Fibroblast of upper back skin (primary cell): ENCODE measurements around the gene B4GALT6.
A peak's percentile ranks its signal among the peaks of the same experiment; 100 is the strongest.

ENCODE experiments used
- DNase-seq: peaks from one replicate; pipeline ENCODE4 v3.0.0-alpha.2; 2013

The B4GALT6 gene

DNA sequence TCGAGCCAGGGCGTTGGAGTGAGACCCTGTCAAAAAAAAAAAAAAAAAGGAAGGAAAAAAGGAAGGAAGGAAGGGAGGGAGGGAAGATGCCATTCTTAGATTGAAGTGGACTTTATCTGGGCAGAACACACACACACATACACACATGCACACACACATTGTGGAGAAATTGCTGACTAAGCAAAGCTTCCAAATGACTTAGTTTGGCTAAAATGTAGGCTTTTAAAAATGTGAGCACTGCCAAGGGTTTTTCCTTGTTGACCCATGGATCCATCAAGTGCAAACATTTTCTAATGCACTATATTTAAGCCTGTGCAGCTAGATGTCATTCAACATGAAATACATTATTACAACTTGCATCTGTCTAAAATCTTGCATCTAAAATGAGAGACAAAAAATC, 93.3 kb downstream of the B4GALT6 start:
- no peak for DNase-seq

DNA sequence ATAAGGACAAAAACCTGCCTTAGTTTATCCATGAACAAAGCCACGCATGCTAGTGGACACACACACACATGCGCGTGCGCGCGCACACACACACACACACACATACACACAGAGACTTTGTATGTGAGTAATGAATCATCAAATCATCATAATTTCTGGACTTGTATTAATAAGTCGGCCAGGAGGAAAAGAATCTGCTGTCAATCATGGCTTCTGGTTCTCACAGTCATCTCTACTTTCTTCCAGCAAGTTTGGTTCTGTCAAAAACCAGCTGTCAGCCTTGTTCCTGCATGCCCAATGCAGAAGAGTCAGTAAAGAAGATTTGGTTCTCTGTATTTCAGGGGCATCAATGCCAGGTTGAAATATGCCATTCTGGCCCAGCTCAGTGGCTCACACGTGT, 93.8 kb downstream of the B4GALT6 start:
- DNase-seq: no peak

DNA sequence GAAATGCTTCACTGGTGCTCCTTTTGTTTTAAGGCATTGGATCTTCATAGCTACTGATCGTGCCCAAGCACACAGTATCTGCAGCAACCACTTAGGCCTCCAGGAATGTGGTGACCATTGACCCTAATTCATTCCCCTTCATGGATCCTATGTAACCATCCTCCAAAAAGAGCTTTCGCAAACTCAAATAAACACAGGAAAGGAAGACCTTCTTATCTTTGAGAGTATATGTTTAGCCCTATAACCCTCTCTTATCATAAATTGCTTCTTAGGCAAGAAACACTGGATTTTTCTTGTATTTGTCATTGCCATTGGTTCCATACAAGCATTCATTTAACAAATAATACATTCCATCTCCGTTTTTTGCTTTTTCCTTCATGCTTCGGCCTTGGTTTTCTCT, 96.9 kb downstream of the B4GALT6 start:
- no peak for DNase-seq

DNA sequence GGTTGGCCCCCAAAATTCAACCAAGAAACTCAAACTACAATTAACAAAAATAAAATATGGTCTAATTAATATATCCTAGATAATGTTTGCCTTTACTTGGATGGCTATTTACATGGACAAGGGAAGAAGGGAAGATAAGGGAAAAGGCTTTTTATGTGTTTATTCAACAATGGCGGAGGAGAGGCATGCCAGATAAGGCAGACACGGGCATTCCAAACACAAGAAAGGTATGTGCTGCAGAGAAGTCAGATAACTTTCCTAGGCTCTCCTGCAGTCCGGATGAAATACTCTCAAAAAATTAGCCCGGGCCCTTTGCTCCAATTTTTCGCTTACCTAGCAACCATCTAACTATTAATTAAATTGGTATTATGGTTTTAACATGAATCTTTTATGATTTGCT, 97.8 kb downstream of the B4GALT6 start:
- no peak for DNase-seq

DNA sequence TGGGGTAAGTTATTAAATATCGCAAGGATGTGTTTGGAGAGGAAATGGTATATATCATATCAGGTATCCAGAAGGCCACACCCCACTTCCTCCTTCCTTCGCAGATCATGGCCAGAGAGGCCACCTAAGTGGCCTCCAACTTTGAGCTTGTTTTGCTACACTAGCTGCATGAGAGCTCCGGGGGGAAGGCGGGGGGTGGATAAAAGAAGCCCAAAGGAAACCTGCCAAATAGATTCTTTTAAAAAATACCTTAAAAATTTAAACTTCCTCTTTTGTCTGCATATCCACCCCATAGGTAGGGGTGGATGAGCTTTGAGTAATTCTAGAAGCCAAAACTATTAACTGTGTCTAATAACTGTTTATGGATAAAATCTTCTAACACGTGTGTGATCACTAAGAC, 98.4 kb downstream of the B4GALT6 start:
- DNase-seq: no peak

DNA sequence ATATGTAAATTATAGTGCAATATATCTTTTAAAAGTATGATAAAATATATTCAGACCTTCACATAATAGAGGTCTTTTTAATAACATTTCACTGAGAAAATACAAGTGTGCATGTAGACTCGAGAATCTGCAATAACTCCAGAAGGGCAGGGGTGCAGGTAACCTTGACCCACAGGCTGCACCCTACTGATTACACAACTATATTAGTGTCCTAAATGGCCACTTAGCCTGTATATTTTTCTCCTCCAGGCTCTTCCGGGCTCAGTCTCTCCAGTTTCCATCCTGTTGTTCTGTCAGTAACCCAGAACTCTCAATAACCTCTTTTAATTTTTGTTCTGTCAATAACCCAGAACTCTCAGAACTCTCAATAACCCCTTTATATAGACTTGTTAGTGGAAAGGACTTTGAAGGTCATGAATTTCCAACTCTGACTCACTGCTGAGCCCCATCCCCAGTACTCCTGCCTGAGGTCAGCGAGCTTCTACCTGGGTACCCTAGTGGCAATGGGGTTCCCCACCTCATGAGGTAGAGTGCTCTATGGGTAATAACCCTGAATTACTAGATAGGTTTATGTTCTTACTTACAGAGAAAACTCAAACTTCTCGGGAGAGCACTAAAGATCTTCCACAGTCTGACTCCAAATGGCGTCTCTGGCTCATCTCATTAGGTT, 101.1 kb downstream of the B4GALT6 start:
- DNase-seq: no peak

DNA sequence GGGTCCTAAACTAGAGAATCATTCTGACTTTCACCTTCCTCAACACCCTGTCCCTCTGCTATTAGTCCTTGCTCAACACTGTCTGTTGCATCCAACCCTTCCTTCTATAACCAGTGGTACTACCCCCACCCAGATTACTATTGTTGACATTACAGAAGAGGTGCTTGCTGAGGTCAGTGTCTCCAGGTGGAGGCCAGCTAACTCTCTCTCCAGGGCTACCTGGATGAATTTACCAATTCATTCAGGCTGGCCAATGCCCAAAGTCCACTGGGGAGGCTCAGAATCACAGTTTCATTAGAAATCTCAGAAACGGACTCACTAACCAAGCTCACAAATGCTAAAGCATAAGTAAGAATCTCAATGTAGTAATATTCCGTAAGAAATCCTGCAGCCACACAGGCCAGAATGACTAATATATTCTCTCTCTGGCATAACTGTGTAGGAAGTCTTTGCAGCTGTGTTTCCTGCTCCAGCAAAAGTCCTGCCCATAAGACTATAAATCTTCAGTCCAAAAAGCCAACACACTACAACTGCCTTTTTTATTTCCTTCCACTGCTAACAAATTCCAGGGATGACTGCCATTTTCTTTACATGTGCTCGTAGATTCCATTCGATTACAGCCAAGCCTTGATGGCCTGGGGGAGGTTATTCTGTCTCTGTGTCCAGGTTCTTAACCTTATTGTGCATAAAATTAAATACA, 102.7 kb downstream of the B4GALT6 start:
- peak; percentile 83 for DNase-seq

DNA sequence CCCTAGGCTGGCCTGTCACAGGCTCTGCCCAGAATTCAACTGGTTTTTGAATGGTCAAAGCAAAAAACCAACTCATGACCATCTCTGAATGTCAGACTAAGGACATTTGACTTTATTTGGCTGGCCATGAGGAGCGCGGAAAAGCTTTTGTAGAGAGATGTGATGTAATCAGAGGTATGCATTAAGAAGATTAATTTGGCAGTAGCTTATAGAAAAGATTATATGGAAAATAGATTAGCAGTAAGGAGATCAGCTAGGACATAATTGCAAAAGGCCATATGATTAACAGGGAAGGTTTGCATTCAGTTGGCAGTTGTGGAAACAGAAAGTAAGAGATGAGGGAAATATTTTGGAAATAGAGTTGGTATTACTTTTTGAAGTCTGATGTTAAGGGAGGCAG, 105.0 kb downstream of the B4GALT6 start:
- no peak for DNase-seq

DNA sequence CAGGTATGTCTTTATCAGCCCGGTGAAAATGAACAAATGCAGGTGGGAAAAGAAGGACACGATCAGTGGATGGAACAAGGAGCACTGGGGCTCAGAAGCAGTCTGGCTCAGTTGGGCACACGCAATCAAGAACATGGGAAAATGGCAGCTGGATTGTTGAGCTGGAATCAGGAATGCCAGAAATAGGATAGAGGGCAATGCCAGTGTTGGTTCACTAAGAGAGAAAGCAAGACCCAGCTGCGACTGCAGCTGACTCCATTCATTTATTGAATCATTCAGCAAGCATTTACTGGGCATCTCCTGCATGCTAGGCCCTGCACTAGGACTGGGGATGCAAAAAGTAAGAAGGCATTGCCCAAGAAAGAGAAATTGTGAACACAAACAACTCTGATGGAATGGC, 106.3 kb downstream of the B4GALT6 start:
- DNase-seq: no peak

DNA sequence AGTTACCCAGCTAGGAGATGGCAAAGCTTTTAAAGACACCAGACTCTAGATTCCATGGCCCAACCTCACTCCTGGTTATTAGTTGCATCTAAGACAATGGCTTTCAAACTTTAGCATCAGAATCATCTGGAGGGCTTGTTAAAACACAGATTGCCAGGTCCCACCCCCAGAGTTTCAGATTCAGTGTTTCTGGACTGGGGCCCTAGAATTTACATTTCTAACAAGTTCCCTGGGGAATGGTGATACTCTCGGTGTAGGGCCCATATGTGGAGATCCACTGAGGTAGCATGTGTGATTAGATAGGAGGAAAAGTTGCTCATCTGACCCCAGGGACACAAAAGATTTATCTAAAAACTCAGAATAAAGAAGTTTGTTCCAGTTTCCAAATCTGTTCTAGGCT, 107.2 kb downstream of the B4GALT6 start:
- DNase-seq: no peak

DNA sequence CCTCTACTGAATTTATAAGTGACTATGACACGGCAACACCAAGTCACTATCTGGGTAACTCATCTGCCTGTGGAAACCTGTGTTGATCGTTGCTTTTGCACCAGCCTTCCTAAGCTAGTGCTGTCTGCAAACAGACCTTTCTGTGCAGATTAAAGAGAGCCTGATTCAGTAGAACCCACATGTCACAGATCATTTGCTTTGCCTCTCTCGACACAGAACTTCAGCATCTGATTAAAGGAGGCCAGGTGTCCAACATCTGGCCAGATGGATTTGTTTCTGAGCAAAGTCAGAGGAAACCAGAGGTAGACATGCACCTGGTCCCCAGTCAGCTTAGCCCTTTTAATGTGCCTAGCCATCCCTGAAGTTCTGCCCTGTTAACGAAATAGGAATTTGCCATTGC, 107.7 kb downstream of the B4GALT6 start:
- DNase-seq: no peak

DNA sequence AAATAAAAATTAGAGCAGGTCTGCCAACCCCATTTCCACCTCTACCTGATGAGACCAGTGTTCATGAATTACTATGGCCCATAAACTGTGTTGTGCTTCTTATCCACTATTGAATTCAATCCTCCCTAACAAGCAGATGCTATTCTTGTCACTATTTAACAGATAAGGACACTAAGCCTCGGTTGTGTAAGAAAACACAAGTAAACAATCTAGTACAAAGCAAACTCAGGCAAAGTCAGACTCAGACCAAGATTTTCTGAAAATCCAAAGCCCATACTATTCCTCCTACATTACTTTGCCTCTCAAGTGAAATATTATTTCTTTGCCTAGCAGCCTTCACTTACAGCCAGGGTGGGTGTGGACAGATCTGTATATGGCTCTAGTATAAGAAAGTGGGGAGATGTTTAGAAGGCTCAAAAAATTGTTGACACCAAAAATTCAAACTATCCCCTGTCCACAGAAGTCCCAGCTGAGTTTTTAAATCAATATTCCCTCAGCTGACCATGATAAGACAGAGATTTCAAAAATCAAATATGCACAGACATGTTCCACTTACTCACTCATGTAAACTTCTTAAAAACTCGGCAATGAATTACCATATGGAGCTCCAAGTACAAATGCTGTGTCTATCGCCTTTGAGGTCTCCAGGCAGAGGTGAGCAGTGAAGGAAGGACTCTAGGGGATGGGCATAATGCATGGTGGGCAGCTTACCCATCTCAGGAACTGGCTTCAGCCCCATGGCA, 108.7 kb downstream of the B4GALT6 start:
- no peak for DNase-seq

DNA sequence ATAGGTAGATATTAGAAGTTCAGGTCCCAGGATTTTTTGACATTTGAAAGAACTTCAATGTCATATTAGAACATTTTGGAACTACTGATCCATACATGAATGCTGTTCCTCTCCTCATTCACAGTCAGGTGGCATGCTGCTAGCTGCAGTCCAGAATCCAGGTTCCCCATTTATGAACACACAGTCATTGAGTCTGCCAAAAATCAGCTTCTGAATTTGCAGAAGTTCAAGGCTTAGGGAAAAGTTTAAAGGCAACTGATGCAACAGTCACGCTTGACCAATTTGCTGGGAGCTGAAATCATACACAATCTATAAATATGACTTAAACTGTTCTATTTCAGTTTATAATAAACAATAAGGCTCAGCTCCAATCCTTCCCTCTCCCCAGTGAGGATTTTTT, 110.0 kb downstream of the B4GALT6 start:
- no peak for DNase-seq
